GM11168 (cell line): ENCODE results near the gene MPV17L2.

Experiments used
- in situ Hi-C: fragments of 300-500 bp; cut with MboI; formaldehyde crosslinking; loops from one replicate; pipeline ENCODE4 v1.12.0; 2022; ENCODE audit warnings: low sequenced_read_pairs; ENCODE audit not compliant: unreplicated experiment

MPV17L2 gene

DNA sequence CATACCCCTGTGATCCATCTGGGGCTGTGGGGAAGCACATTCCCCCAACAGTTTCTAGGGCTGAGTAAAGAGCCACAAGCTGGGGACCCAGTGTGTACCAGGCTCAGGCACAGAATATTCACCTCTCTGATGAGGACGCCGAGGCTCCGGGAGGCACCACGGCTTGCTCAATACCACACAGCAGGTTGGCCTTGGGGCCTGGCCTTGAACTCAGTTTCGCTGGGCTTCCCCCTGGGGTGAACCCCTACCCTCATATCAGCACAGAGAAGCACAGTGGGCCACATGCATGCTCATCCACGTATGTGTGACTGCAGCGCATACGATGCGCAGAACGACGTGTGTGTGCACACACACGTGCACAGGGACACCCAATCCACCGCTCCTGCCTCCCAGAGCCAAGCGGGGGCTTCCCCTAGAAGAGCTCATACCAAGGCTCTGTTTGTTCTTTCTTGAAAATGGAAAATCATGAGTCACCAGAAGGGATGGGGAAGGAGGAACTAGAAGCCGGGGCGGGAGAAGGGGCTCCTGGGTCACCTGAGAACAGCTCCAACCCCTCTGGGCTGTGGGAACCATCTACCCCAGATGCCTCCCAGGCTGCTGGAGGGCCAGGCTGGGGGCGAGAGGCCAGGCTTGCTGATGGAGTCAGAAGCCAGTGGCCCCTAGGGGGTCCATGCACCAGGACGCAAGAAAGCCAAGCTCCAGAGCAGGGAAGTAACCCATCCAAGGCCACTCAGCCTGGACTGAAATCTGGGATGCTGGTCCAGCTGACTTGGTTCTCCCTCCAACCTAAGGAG is 38.1 kb downstream of the MPV17L2 start:
- in situ Hi-C loops, result no loop called here

DNA sequence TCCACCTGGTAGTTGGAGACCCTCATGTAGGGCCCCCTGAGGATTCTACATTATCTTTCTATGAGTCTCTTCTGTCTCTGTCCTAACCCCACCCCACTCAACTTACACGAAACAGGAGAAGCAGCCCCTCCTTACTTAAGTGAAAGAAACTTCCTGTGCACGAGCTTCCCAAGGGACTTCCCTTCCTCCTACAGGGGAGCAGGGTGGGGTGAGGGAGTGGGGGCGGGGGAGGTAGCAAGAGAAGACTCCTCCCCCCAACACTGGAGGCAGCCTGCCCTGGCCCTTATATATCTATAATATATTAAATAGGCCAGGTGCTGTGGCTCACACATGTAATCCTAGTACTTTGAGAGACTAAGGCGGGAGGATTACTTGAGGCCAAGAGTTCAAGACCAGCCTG is 38.8 kb downstream of the MPV17L2 start:
- in situ Hi-C loops, result no loop called here

DNA sequence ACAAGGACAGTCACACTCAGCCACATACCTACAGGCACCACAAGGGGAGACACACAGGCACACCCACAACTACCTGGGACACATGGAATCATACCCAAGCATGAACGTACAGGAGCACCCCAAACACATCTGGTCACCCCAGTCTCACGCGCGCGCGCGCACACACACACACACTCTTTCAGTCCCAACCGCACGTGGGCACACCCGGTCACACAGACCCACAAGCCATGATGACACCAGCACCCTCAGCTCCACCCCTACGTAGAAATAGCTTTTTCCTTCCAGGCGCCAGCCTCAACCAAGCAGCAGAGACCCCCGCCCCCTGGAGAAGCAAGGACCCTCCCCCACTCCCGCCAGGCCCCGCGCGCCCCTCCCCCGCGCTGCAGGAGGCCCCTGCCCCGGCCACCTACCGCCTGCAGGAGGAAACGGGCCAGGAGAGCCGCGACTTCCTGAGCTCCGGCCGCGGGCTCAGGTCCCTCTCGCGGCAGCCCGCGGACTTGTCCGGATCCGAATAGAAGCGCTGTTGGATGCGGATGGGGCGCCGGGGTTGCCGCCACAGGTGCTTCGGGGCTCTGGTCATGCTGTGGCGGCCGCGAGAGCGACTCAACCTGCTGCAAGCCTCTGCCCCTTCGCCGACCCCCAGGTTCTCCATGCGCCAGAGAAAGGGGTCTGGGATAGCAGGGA is 39.7 kb downstream of the MPV17L2 start:
- in situ Hi-C loops, result no loop called here

DNA sequence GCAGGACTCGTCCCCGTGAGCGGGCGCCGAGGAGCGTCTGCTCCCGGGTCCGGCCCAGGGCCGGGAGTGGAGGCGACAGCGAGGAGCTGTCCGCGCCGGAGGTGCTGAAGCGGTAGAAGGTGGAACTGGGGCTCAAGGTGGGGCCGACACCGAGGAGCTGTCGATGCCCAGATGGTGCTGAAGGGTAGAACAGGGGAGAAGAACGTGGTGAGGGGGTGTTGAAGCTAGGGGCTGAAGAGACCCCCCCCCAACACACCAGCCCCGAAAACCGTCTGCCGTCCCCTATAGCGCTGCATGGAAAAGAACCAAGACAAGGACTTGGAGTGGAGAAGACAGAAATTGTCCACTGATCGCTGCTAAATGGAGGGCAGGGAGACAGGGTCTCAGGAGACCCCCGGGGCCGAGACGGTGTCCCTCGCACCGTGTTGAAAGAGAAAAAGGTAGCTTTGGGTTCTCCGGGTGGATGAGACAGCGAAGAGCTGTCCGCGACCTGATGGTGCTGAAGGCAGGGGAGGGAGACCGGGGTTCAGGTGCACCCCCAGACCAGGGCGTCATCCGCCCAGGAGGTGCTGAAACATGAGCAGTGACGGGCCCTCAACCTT is 40.3 kb downstream of the MPV17L2 start:
- in situ Hi-C loops, result no loop called here

DNA sequence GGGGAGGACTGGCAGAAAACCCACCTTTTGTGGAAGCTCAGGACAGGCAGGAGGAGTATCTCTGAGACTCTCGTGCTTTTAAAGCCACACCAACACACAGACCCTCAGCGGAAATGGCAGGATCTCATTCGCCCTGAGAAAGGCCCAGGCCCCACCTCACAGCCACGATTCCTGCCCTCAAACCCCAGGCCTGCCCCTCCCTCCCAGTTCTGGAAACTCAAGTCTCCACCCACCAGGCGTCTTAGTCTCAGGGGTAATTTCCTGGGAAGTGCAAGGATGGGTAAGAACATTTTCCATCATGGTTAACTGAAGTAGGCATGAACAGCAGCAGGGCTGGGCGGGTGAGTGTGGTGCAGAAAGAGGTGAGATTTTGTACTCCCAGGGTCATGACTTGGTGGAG is 41.2 kb downstream of the MPV17L2 start:
- in situ Hi-C loops, result no loop called here

DNA sequence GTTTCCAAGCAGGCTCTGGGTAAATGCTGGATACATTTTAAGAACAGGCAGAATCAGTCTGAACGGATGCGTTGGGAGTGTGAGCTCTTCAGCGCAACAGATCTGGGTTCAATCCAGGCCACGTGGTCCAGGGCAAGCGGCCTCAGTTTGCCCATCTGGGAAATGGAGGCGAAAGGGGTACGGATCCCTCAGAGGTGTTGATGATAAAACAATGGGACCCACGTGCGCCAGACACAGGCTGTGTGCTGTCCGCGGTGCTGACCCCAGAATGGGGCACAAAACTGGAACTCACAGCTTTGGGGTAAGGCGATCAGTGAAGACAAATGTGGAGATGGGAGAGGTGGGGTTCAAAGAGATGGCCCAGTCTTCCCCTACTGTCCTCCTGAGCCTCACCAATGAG is 46.3 kb downstream of the MPV17L2 start:
- in situ Hi-C loops, result no loop called here

DNA sequence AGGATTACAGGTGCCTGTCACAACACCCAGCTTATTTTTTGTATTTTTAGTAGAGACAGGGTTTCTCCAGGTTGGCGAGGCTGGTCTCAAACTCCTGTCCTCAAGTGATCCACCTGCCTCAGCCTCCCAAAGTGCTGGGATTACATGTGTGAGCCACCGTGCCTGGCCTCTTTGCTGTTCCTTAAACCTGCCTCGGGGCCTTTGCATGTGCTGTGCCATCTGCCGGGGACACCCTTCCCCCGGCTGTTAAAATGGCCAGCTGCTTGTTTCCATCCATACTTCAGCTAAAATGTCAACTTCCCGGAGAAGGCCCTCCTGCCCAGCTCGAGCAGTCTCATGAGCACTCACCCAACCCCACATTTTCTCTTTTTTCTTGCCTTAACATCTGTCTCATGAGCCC is 52.3 kb downstream of the MPV17L2 start:
- in situ Hi-C loops, result no loop called here
